ENCODE data around the gene KCNQ2. TPM values are rescaled to one million over a fixed set of nuclear protein-coding genes. Genes with fewer than 3 reads are reported as not detected.

KCNQ2 gene
- total and polyA plus RNA-seq, 2 experiments from 2014 or later = 68.5 to 92.4 TPM

DNA sequence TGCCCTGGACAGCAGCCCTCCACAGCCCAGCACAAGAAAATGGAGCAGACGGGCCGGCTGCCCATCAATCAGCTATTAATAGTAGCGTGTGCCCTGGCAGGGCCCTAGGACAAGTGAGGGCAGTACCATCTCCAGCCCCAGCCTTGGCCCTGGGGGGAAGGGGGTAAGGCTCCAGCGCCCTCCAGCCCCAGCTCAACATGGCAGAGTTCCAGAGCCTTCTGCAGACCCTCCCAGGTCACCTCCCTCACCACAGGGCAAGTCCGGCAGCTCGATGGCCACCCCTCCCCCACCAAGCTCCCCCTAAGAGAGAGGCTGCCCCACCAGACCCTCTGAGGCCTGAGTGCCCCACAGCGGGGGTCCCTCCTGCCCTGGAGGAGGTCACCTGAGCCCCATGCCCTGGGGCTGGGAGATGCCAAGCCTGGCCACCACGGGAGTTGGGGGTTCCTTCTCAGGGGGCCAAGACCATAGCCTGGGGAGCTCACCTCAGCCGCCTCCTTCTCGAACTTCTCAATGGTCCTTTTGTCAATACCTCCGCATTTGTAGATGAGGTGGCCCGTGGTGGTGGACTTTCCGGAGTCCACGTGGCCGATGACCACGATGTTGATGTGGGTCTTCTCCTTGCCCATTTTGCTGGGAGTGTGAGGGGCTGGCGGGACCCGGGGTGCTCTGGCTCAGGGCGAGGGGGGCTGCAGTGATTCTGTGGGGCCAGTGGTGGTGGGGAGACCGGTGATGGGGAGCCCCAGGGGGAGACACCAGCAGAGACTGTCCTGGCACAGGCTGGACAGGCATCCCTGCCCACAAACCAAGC lies 24.9 kb upstream of the KCNQ2 start:
- Mint-ChIP-seq H3K9me3 (peaks cover under 1% of the 10 kb centered on the region; the same call in 1 of the 3 replicates), H3K4me1 (peaks cover 5% of the 10 kb centered on the region; the same call in 2 of the 3 replicates), H3K4me3 (0 out of 3 replicates have a peak overlapping the region, but pooled peaks have one; percentile 23), H3K36me3 (ENCODE audit: low read depth) (peaks cover 6% of the 10 kb centered on the region), H3K27me3 (ENCODE audit: insufficient read depth, low read depth, poor library complexity) (peaks cover 30% of the 10 kb centered on the region), H3K27ac (no peak overlapping the region)
- Histone ChIP-seq H3K9me2 (ENCODE audit: insufficient read depth) (no peaks in the 10 kb centered on the region), H3K27me3 (ENCODE audit: insufficient read depth) (peaks cover 36% of the 10 kb centered on the region), H3K79me2 (replicated peaks; ENCODE audit: insufficient read depth) (no peaks in the 10 kb centered on the region), H4K20me1 (replicated peaks; ENCODE audit: insufficient read depth) (no peaks in the 10 kb centered on the region), H3K4me2 (peak overlapping the region; percentile 81), H3F3A (replicated peaks; ENCODE audit: low read depth) (no peaks in the 10 kb centered on the region), H3K27ac (ENCODE audit: low read depth) (no peak overlapping the region), H3K36me3 (ENCODE audit: insufficient read depth) (no peaks in the 10 kb centered on the region), H2AFZ (no peak overlapping the region), H3K4me3 (peak overlapping the region; percentile 56; the same call in 1 of the 2 replicates), H3K4me1 (ENCODE audit: insufficient read depth) (peaks cover 17% of the 10 kb centered on the region)
- no peak for DNase-seq (ENCODE audit: low spot score)
- no peak for ATAC-seq
- TF ChIP-seq, protein P1, sequence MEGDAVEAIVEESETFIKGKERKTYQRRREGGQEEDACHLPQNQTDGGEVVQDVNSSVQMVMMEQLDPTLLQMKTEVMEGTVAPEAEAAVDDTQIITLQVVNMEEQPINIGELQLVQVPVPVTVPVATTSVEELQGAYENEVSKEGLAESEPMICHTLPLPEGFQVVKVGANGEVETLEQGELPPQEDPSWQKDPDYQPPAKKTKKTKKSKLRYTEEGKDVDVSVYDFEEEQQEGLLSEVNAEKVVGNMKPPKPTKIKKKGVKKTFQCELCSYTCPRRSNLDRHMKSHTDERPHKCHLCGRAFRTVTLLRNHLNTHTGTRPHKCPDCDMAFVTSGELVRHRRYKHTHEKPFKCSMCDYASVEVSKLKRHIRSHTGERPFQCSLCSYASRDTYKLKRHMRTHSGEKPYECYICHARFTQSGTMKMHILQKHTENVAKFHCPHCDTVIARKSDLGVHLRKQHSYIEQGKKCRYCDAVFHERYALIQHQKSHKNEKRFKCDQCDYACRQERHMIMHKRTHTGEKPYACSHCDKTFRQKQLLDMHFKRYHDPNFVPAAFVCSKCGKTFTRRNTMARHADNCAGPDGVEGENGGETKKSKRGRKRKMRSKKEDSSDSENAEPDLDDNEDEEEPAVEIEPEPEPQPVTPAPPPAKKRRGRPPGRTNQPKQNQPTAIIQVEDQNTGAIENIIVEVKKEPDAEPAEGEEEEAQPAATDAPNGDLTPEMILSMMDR (conservative IDR thresholded peaks at IDR 0.05; ENCODE audit: low read depth in 2 of 2) = no peak
- TF ChIP-seq, protein P2, sequence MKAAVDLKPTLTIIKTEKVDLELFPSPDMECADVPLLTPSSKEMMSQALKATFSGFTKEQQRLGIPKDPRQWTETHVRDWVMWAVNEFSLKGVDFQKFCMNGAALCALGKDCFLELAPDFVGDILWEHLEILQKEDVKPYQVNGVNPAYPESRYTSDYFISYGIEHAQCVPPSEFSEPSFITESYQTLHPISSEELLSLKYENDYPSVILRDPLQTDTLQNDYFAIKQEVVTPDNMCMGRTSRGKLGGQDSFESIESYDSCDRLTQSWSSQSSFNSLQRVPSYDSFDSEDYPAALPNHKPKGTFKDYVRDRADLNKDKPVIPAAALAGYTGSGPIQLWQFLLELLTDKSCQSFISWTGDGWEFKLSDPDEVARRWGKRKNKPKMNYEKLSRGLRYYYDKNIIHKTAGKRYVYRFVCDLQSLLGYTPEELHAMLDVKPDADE (IDR thresholded peaks at IDR 0.05) = no peak
- no peak for TF ChIP-seq POLR2AphosphoS5 (IDR thresholded peaks at IDR 0.05; ENCODE audit: low read depth)
- no peak for TF ChIP-seq JUNB (IDR thresholded peaks at IDR 0.05; ENCODE audit: unreplicated experiment)
- TF ChIP-seq STAT1 (IDR thresholded peaks at IDR 0.05; ENCODE audit: unreplicated experiment) = no peak
- no peak for TF ChIP-seq CREB1 (CRISPR knock-in tag; IDR thresholded peaks at IDR 0.05; ENCODE audit: low read depth)
- TF ChIP-seq, protein P3, sequence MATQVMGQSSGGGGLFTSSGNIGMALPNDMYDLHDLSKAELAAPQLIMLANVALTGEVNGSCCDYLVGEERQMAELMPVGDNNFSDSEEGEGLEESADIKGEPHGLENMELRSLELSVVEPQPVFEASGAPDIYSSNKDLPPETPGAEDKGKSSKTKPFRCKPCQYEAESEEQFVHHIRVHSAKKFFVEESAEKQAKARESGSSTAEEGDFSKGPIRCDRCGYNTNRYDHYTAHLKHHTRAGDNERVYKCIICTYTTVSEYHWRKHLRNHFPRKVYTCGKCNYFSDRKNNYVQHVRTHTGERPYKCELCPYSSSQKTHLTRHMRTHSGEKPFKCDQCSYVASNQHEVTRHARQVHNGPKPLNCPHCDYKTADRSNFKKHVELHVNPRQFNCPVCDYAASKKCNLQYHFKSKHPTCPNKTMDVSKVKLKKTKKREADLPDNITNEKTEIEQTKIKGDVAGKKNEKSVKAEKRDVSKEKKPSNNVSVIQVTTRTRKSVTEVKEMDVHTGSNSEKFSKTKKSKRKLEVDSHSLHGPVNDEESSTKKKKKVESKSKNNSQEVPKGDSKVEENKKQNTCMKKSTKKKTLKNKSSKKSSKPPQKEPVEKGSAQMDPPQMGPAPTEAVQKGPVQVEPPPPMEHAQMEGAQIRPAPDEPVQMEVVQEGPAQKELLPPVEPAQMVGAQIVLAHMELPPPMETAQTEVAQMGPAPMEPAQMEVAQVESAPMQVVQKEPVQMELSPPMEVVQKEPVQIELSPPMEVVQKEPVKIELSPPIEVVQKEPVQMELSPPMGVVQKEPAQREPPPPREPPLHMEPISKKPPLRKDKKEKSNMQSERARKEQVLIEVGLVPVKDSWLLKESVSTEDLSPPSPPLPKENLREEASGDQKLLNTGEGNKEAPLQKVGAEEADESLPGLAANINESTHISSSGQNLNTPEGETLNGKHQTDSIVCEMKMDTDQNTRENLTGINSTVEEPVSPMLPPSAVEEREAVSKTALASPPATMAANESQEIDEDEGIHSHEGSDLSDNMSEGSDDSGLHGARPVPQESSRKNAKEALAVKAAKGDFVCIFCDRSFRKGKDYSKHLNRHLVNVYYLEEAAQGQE (IDR thresholded peaks at IDR 0.05; ENCODE audit: unreplicated experiment) = no peak
- no peak for TF ChIP-seq EZH2 (IDR thresholded peaks at IDR 0.05; ENCODE audit: low read depth, unreplicated experiment)
- TF ChIP-seq, protein P4, sequence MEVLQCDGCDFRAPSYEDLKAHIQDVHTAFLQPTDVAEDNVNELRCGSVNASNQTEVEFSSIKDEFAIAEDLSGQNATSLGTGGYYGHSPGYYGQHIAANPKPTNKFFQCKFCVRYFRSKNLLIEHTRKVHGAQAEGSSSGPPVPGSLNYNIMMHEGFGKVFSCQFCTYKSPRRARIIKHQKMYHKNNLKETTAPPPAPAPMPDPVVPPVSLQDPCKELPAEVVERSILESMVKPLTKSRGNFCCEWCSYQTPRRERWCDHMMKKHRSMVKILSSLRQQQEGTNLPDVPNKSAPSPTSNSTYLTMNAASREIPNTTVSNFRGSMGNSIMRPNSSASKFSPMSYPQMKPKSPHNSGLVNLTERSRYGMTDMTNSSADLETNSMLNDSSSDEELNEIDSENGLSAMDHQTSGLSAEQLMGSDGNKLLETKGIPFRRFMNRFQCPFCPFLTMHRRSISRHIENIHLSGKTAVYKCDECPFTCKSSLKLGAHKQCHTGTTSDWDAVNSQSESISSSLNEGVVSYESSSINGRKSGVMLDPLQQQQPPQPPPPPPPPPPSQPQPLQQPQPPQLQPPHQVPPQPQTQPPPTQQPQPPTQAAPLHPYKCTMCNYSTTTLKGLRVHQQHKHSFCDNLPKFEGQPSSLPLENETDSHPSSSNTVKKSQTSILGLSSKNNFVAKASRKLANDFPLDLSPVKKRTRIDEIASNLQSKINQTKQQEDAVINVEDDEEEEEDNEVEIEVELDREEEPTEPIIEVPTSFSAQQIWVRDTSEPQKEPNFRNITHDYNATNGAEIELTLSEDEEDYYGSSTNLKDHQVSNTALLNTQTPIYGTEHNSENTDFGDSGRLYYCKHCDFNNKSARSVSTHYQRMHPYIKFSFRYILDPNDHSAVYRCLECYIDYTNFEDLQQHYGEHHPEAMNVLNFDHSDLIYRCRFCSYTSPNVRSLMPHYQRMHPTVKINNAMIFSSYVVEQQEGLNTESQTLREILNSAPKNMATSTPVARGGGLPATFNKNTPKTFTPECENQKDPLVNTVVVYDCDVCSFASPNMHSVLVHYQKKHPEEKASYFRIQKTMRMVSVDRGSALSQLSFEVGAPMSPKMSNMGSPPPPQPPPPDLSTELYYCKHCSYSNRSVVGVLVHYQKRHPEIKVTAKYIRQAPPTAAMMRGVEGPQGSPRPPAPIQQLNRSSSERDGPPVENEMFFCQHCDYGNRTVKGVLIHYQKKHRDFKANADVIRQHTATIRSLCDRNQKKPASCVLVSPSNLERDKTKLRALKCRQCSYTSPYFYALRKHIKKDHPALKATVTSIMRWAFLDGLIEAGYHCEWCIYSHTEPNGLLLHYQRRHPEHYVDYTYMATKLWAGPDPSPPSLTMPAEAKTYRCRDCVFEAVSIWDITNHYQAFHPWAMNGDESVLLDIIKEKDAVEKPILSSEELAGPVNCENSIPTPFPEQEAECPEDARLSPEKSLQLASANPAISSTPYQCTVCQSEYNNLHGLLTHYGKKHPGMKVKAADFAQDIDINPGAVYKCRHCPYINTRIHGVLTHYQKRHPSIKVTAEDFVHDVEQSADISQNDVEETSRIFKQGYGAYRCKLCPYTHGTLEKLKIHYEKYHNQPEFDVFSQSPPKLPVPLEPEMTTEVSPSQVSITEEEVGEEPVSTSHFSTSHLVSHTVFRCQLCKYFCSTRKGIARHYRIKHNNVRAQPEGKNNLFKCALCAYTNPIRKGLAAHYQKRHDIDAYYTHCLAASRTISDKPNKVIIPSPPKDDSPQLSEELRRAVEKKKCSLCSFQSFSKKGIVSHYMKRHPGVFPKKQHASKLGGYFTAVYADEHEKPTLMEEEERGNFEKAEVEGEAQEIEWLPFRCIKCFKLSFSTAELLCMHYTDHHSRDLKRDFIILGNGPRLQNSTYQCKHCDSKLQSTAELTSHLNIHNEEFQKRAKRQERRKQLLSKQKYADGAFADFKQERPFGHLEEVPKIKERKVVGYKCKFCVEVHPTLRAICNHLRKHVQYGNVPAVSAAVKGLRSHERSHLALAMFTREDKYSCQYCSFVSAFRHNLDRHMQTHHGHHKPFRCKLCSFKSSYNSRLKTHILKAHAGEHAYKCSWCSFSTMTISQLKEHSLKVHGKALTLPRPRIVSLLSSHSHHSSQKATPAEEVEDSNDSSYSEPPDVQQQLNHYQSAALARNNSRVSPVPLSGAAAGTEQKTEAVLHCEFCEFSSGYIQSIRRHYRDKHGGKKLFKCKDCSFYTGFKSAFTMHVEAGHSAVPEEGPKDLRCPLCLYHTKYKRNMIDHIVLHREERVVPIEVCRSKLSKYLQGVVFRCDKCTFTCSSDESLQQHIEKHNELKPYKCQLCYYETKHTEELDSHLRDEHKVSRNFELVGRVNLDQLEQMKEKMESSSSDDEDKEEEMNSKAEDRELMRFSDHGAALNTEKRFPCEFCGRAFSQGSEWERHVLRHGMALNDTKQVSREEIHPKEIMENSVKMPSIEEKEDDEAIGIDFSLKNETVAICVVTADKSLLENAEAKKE (CRISPR knock-in tag; IDR thresholded peaks at IDR 0.05) = no peak

Measured in GM23338 (cell line).